ENCODE measurements around the gene INMT.
A peak's percentile ranks its signal among the peaks of the same experiment; 100 is the strongest.

The INMT gene

DNA sequence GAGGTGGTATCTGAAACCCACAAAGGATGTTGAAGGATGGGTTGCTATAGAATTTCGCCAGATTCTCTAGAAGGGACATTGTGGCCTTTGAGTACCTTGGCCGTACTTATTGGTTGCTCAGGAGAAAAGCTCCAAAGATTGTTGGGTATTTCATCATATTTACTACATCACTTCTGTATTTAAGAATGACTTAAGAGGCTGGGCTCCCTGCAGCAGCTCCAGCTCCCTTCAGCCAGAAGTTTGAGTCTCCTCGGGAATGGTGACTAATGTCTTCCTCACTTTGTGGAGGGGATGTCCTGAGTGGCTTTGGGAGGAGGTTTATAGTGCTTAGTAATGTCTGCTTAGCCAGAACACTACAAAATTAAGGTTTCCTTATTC is 37.4 kb downstream of the INMT start:
- DNase-seq = peak; percentile 28

DNA sequence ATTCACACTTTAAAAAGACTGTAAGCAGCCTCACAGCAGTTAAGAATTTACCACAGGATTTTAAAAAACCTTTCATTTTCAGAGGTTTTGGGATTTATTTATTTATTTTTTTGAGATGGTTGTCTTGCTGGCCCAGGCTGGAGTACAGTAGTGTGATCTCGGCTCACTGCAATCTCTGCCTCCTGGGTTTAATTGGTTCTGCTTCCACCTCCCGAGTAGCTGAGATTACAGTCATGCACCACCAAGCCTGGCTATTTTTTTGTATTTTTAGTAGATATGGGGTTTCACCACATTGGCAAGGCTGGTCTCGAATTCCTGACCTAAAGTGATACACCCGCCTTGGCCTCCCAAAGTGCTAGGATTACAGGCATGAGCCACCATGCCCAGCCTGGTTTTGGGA is 38.4 kb downstream of the INMT start:
- DNase-seq = no peak

DNA sequence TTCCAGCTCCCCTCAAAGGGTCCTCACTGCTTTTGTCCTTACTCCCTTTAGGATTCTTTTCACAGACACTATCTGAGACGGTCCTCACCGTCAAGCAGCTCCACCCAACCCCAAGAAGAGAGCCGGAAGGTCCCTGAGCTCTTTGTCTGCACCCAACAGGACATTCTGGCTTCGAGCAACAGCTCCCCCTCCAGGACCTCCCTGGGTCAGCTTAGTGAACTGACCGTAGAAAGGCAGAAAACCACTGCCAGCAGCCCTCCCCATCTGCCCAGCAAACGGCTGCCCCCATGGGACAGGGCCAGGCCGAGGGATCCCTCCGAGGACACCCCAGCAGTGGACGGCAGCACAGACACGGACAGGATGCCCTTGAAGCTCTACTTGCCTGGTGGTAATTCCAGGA is 39.2 kb downstream of the INMT start:
- no peak for DNase-seq

DNA sequence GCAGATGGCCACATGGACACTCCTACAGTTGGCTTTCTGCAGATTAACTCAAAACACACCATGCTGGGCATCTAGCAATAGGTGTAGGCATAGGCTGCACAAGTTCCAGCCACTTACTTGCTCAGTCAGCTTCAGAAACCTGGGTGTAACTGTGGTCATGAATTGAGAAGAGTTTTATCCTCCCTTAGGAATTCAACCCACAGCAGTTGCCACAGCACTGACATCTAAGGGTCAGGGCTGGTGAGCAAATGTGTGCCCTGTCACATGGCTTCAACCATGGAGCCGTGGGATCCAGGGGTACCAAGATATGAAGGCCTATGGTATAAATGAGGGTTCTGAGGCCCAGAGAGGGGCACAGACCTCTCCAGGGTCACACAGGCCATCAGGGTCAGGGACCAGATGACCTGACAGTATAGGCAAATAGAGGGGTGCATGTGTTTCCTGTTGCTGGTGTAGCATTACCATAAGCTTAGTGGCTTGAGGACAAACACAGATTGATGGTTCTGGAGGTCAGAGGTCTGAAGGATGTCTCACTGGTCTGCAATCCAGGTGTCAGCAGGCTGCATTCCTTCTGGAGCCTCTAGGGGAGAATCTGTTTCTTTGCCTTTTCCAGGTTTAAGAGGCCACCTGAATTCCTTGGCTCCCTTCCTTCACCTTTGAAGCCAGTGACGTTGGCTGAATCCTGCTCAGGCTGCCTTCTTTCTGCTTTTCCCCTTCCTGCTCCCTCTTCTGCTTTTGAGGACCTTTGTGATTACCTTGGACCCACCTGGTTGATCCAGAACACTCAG is 43.4 kb downstream of the INMT start:
- no peak for DNase-seq

DNA sequence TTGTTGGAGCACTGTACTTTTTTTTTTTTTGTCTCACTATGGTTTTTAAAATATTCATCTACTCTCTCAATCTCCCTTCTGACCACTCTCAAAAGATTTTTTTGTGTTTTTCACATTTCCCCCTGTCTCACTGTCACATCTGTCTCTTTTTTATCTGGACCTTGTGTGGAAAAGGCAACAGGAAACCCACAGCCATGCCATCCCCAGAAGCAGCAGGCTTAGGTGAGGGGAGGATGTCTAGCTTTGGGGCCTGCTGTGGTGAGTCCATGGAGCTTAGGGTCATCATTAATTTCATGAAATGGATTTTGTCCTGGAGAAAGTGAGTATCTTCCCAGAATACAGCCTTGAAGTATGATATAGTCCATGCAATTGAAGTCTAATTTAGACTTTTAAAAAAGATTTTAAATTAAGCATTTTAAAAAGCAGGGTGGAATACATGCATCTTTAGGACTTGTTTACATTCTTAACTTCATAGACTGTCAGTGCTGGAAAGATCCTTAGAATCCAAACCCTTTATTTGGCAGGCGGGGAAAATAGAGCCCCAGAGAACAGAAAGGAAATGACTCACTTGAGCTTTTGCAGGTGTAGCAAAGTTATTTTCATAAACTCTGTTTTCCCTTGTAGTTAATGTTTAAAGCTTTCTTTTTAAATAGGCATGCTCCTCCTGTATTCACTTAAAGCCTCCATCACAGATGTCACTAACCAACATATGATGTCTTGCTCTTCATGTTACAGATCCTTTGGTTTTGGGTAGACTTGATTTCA is 44.4 kb downstream of the INMT start:
- DNase-seq = no peak

DNA sequence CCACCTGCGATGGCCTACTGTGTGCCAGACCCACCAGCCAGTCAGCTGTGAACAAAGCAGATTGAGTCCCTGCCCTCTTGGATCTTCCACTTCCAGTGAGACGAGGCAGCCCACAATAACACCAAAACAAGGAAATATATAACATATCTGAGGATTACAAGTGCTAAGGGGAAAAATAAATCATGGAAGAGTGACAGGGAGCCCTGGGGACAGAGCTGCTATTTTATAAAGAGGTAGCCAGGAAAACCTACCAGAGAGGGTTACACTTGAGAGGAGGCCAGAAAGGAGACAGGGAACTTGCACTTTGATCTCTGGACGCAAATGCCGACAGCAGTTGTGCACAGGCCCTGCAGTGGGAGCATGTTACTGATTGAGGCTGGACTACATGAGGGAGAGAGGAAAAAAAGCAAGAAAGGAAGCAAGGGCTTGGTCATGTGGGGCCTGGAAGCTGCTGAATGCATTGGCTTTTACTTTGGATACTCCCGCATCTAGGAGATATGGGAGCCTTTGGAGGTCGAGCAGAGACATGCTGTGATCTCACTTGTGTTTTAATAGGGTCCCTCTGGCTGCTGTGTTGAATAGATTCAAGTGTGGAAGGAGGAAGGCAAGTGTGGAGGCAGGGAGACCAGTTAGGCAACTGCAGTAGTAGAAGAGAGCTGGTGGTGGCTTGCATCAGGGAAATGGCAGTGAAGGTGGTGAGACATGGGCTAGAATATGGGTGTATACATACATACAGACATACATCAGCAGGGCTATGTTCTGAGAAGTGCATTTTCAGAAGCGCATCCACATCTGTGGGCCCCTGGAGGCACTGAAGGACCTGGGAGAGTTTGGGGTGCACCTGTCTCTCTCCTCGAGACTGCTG is 45.5 kb downstream of the INMT start:
- DNase-seq = no peak

DNA sequence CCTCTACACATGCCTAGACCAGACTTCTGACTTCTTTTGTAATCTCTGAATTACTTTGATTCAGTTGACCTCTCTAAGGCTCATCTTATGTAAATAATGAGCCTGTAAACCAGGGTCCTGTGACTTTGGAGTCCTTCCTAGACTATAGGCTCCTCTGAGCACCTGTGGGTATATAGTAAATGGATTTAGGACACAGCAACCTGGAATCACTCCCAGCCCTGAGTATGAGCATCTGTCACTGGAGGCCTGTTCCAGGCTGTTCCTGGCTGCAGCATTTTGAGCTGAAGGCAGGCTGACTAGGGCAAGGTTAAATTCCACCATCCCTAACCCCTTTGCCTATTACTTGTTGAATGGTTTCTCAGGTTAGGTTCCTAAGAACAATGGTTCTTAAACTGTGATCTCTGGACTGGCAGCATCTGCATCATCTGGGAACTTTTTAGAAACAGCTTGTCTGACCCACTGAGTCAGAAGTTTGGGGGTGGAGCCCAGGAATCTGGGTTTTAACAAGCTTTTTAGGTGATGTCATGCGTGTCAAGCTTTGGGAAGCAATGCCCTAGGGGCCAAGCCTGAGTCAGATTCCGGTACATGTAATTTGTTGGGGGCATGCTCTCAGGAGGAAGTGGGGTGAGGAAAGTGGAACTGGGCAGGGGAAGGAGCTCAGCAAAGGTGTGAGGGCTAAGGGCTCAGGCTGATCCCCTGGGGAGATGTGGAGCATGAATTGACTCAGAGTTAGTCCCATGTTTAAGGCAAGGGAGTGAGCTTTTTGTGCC is 47.5 kb downstream of the INMT start:
- DNase-seq = peak; percentile 86

DNA sequence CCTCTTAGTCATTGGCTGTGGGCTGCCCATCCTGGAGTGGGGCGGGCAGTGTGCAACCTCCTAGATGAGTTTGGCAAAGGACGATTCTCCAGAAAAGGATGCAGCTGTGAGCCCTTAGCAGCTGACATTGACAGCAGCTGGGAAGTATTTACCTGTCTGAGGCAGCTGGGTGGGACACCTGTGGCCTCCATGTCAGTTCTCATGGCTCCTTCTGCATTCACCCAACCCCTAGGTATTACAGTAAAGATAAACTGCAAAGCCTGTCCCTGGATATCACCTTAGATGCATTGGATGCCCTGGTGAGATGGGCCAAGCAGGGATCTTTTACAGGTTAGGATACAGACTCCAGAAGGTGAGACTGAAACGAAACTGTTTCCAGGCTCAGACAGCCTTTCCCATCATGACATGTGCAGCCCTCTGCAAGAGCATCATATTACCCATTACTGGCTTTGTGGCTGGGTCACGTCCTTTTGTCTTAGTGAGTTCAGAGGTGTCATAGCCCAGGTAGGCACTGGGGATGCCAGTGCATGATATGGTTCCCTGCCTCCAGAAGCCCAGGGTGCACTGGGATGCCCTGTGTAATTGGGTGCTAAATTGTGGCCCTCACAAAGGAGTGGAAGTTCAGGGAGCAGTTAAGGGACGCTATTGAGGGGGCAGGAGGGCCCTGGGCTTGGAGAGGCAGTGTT is 48.2 kb downstream of the INMT start:
- DNase-seq = no peak

DNA sequence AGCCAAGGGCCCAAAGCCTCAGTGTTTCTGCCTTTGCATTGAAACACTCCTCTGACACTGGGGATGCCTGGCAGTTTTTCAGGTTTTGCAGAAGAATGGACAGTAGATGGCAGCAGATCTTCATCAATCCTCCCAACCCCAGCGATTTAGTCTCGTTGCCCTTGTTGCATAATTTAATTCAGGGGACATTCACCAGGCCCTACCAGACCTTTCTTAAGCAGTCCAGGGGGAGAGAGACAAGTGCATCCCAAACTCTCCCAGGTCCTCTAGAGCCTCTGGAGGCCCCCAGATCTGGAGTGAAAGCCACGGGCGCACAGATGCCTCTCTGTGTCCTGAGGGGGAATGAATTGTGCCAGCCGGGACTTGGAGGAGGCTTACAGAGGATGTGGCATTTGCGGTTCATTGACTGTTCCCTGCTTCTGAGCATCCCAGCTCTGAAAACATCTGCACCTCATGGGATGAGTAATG is 48.9 kb downstream of the INMT start:
- peak; percentile 67 for DNase-seq

DNA sequence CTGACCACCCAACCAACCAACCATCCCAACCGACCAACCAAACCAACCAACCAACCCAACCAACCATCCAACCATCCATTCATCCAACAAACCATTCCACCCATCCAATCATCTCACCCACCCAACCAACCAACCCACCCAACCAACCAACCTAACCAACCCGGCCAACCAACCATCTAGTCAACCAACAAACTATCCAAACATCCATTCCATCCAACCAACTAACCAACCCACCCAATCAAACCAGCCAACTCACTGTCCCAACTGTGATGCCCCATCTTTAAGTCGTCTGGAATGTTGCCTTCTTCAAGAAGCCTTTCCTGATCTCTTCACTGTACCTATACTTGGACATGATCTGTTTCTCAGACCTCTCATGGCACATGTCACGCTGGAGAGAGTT is 50.9 kb downstream of the INMT start:
- no peak for DNase-seq

DNA sequence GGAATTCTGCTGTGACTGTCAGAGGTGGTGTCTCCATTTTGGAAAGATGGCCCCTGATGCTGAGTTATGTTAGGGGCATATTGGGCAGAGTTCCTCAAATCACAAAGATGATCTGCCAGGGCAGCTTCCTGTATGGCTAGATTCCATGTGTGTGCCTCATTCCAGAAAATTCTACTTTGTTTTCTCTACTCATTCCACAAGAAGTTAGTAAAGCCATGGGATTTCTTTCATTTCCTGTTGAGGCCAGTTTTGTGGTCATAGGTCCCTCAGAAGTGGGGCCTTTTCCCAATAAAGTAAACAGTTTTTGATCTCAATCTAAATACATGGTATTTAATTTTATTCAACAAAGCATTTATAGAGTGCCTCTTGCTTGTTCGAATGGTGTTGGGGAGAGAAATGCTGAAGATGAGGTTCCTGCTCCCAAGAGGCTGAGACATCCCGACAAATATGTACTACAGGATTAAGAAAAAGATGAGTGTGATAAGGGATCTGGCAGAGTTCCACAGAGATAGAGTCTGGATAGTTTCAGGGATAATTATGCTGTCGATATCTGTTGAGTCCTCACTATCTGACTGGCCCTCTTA is 52.2 kb downstream of the INMT start:
- DNase-seq = no peak

DNA sequence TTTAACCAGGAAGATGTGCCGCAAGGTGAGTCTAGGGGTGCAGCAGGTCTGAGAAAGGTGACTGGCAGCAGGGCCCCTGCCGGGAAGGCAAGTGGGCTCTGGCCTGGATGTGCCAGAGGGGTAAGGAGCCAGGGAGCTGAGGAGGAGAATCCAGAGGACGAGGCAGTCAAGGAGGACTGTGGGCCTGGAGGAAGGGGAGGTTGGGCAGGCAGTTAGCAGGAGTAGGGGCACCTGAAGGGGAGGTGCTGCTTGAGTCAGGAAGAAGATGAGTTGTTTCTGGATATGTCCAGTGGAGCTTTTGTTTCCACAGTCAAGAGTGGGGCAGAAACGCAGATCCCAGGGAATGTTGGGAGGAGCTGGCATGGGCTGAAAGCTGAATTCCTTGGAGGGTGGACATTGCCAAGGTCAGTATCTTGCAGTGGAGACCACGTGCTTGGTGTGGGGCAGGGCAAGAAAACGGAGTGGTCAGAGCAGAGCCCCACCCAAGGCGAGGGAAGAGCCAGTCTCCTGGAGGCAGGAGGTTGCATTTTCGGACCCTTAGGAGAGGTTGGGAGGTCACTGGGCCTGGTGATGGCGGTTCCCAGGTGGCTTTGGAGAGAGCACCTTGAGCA is 53.3 kb downstream of the INMT start:
- DNase-seq = no peak

DNA sequence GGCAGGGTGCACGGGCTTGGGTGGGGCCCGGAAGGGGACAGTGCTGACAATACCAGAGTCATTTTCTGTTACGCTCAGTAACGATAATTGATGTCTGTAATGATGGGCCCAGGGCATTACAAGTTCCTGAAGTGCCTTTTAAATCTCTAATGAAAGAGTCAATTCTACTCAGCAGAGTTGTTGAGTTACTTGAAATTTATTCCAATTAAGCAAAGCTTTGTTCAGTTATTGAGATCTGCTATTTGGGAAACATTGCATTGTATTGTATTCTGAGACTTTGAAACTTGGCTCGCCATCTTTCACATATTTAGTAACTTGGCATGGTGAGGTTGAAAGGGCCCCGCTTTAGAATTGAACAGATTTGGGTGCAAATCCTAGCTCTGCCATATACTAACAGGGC is 54.0 kb downstream of the INMT start:
- no peak for DNase-seq

Data from GOT3 (cell line).